ENCODE measurements around the gene PTPRD.

DNA sequence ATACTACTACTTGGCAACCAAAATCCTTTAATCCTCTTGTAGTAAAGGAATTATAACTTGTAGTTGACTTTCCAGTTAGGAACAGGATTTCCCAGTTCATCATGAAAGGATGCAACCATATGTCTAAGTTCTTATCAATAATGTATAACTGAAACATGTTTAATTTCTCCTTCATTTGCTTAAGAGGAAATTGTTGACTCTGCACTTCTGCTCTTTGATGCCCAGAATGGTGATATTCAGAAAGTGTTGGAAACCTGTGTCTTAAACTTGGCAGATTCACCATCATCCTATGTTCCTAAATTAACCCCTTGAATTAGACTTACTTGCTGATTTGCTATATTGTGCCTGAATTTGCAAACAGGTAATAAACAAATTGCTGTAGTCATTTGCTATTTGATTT is 201.5 kb downstream of the PTPRD start:
- TF ChIP-seq POLR2A (IDR thresholded peaks at IDR 0.05) = no peak
- TF ChIP-seq, protein P1, sequence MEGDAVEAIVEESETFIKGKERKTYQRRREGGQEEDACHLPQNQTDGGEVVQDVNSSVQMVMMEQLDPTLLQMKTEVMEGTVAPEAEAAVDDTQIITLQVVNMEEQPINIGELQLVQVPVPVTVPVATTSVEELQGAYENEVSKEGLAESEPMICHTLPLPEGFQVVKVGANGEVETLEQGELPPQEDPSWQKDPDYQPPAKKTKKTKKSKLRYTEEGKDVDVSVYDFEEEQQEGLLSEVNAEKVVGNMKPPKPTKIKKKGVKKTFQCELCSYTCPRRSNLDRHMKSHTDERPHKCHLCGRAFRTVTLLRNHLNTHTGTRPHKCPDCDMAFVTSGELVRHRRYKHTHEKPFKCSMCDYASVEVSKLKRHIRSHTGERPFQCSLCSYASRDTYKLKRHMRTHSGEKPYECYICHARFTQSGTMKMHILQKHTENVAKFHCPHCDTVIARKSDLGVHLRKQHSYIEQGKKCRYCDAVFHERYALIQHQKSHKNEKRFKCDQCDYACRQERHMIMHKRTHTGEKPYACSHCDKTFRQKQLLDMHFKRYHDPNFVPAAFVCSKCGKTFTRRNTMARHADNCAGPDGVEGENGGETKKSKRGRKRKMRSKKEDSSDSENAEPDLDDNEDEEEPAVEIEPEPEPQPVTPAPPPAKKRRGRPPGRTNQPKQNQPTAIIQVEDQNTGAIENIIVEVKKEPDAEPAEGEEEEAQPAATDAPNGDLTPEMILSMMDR (IDR thresholded peaks at IDR 0.05) = no peak

All from Peyer's patch (tissue), 4 donors.